Stimulated activated naive CD4-positive, alpha-beta T cell treated with Interleukin-2 at 50 U/mL for 16 hours (primary cell): ENCODE measurements around the gene PPP1R3G.
"Not testable (repeated sequence)": the region's sequence is repeated elsewhere in the genome, so short reads cannot be mapped to it uniquely, and the experiment has no call there.

Source experiments
- DNase-seq: peaks from one replicate; lab custom pipeline; 2025; lab: John Stamatoyannopoulos, UW

The PPP1R3G gene

GRCh38 chr6:5084781-5085647 lies at the start of gene PPP1R3G:
TSS of gene PPP1R3G (plus strand) at chr6:5085341. CDS start at chr6:5085486, 145 bp downstream.
- DNase-seq: no peak

DNA sequence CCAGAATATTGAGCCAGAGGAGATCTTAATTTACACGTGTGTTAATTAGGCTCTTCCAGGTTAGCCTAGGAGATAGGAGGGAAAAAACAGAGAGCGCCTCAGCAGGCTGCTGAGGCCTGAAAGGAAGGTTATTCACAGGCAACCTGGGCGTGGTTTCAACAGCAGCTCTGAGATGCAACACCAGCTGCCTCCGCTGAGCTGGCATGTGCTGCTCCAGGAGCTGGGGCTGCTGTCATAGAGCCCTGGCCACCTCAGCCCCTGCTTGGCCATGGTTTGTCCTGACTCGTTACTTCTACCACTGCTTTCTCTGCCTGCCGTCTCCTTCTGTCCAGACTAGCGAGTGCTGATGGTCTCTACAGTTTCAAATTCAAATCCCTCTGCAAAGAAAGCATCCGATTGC lies 48.9 kb upstream of the PPP1R3G start:
- DNase-seq: no peak

DNA sequence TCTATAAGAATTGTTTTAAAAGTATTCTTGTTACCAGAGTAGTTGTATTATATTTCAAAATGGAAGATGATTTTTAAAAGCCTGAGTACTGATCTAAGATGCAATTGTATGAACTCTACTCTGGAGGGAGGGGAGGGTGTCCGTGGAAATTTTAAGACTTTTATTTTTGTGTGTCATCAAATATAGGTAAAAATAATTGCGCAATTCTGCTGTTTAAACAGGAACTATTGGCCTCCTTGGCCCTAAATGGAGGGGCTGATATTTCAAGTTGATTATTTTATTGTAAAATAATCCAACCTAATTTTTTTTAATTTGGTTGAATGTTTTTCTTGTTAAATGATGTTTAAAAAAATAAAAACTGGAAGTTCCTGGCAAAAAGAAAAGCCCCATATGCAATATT lies 43.2 kb upstream of the PPP1R3G start:
- no peak for DNase-seq

- no peak for DNase-seq
Measured at GRCh38 chr6:5042436-5042835, 42.7 kb upstream of the PPP1R3G start.

- DNase-seq: no peak
Measured at GRCh38 chr6:5044866-5045265, 40.3 kb upstream of the PPP1R3G start.

GRCh38 chr6:5045416-5045815 lies 39.7 kb upstream of the PPP1R3G start:
- no peak for DNase-seq

DNA sequence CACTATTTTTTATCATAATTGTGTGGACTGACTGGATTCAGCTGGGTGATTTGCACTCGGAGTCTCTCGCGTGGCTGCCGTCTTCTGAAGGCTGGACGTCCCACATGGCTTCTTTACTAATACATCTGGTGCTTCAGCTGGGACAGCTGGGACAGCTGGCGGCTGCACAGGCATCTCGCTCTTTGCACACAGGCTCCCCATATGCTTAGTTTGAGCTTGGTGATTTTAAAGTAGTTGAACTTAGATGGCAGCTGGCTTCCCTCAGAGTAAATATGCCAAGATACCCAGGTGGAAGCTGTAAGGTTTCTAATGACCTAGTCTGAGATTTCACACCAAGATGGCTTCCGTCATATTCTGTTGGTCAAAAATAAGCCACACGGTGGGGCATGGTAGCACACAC lies 38.7 kb upstream of the PPP1R3G start:
- no peak for DNase-seq

- DNase-seq: no peak
Measured at GRCh38 chr6:5050009-5050408, 35.1 kb upstream of the PPP1R3G start.

DNA sequence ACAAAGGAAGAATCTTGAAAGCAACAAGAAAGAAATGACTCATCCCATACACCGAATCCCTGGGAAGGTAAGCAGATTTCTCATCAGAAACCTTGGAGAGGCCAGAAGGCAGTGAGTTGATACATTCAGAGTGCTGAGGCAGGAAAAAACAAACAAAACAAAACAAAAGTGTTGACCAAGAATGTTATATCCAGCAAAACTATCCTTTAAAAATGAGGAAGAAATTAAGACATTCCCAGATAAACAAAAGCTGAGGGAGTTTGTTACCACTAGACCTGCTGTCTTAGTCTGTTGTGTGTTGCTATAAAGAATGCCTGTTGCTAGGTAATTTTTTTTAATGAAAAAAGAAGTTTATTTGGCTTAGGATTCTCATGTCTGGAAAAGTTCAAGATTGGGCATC lies 33.7 kb upstream of the PPP1R3G start:
- no peak for DNase-seq

- no peak for DNase-seq
Measured at GRCh38 chr6:5053038-5053437, 32.1 kb upstream of the PPP1R3G start.

GRCh38 chr6:5053864-5054244 lies 31.3 kb upstream of the PPP1R3G start:
- DNase-seq: no peak

DNA sequence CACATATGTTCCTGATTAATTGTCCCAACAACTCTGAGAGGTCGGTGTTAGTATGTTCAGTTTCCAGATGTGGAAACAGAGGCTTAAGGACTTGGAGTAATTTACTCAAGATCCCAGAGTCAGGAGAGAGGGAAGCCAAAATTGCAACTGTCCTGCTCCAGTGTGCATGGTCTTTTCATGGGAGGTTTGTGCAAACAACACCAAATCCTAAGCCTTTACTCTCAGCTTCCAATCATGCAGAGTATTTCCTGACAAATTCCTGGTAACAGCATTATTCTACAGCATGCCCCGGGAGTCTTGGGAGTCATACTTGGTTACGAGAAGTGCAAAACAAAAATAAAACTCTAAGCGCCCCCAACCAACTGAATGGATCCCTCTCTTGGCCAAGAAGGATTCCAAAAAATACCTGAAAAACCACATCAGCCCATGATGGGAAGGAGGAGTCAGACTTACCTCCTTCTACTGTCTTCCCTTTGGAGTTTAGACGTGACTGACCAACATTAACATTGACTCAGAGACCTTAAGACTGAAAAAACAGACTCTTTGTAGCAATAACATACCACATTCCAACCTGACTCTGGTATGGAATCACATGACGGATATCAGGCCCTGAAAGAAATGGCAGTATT lies 30.8 kb upstream of the PPP1R3G start:
- no peak for DNase-seq

DNA sequence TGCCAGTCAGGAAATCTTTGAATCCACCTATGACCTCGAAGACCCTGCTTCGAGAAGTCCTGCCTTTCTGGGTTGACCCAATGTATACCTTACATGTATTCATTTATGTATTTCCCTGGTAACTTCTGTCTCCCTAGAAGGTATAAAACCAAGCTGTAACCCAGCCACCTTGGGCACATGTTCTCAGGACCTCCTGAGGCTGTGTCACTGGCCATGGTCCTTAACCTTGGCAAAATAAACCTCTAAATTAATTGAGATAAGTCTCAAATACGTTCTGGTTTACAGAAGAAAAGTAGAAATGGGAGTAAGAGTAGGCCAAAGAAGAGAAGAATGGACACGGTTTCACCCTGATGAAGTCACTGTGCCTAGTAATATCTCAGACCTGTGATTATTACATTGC lies 30.0 kb upstream of the PPP1R3G start:
- DNase-seq: no peak

DNA sequence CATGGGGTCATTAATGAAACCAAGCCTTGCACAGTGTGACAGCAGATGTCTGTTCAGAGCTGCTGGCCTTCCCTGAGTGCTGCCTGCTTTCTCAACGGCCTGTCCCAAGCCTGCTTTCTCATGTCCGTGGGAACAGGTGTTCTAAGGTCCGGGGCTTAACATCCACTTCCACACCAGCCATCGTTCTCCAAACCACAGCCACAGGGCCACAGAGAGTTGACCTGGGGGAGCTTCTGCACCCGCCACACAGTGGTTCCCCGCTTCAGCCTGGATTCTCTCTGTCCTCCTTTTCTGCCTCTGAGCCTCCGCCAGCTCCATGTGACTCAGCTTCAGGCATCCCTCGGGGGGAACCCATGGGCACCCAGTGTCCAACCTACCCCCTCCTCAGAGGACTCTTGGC lies 26.9 kb upstream of the PPP1R3G start:
- no peak for DNase-seq

GRCh38 chr6:5059036-5059896 lies 25.9 kb upstream of the PPP1R3G start:
- no peak for DNase-seq

DNA sequence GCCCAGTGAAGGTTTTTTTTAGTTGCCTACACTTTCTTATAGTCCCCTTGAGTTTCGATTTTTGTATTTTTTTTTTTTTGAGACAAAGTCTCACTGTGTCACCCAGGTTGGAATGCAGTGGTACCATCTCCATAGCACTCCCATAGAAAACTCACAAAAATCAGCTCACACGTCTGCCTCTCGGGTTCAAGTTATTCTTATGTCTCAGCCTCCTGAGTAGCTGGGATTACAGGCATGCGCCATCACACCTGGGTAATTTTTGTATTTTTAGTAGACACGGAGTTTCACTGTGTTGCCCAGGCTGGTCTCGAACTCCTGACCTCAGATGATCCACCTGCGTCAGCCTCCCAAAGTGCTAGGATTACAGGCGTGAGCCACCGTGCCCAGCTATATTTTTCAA lies 24.7 kb upstream of the PPP1R3G start:
- DNase-seq: not testable (repeated sequence)

- no peak for DNase-seq
Measured at GRCh38 chr6:5061152-5061551, 24.0 kb upstream of the PPP1R3G start.

- no peak for DNase-seq
Measured at GRCh38 chr6:5063617-5064016, 21.5 kb upstream of the PPP1R3G start.

DNA sequence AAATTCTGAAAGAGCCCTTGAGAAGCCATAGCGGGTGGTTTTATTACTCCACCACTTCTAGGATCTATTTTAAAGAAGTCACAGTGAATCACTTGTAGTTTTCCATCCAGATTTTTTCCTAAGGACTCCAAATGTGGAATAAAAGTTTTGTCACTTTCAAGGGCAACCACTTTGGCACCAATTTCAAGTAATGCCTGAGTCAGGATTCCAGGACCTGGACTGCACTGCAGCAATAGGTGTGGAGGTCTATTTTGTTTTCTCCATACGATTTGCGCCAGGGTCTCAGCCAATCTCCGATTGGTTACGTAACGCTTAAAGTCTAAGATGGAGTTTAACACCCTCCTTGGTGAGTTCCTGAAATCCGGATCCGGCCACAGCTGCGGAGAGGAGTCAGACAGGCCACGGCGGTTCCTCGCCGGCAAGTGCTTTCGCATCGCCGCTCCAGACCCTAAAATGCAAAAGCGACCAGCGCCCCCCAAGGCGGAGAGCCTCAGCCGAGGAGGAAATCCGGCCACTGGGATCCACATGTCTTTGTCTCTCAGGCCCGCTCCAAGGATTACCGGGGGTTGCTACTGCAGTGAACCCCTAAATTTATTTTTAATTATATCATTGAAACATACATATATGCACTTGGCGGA lies 18.6 kb upstream of the PPP1R3G start:
- DNase-seq: no peak

GRCh38 chr6:5067305-5067704 lies 17.8 kb upstream of the PPP1R3G start:
- DNase-seq: no peak

GRCh38 chr6:5068153-5068751 lies 16.9 kb upstream of the PPP1R3G start:
- DNase-seq: no peak

DNA sequence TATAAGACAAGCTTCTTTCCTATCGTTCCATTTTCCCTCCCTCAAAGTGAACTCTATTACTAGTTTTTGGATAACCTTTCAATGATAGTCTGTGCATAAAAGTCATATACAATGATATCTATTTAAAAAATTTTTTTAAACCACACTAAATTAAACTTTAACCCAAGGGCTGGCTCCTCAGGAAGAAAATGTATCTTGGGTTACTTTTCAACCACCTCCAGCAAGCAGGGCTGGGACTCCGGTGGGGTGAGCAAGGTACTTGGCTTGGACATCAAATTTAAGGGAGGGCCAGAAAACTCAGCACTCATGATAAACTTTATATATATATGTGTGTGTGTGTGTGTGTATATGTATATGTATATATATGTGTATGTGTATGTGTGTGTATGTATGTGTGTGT lies 13.9 kb upstream of the PPP1R3G start:
- no peak for DNase-seq
